ENCODE measurements around the gene MIGA2.

- TF ChIP-seq CTCF (IDR thresholded peaks at IDR 0.05; ENCODE audit: low read depth, low read length, missing input control) (no peak), FOXA1 (IDR thresholded peaks at IDR 0.05) (no peak), ATF3 (IDR thresholded peaks at IDR 0.05) (no peak), JUND (IDR thresholded peaks at IDR 0.05) (no peak), TAF1 (conservative IDR thresholded peaks at IDR 0.05) (no peak), RAD21 (IDR thresholded peaks at IDR 0.05) (no peak), NR2F2 (IDR thresholded peaks at IDR 0.05) (no peak), EGR1 (IDR thresholded peaks at IDR 0.05; ENCODE audit: low read depth in 2 of 2) (no peak)
Observed at GRCh38 chr9:129072171-129072570, 35.7 kb downstream of the MIGA2 start.
